Putamen (tissue), 1 donor: Measurements from ENCODE around the gene SH3PXD2A.

Experiments used
- DNase-seq: peaks from one replicate; pipeline ENCODE4 v3.0.0-alpha.2; 2016; ENCODE audit warnings: low spot score

SH3PXD2A gene

DNA sequence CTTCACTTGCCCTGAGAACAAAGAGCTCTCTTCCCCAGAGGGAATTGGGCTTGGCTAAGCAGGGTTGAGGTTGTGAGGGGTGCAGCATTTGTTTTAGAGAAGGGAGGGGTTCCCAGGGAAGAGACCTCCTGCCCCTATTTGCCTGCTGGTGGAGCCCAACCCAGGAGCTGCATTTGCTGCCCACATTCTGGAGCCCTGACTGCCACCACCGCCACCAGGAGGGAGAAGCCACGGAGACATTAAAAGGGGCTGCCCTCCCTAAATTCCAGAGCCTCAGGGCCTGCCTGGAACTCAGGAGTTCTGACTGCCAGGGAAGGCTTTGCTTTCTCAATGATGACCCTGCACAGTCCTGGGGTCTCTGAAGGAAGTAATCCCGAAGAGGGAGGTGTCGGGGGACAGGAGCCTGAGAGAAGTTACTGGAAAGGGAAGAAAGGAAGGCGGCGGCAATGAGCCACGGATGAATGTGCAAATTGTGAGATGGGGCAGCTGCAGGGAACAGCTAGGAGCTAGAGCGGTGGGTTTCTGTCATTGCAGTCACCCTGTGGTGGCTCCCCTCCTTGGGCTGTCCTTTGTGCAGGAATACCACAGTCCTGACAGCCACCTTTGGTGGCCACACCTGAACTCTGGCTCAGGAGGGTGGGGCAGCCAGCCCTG, 310.6 kb downstream of the SH3PXD2A start:
- DNase-seq, result no peak
